ENCODE results near the gene SEC31A. TPM values are rescaled to one million over a fixed set of nuclear protein-coding genes. Genes with fewer than 3 reads are reported as not detected.

SEC31A gene
- total and polyA plus RNA-seq, 2 of the 4 experiments (the other 2 are of a cell fraction) = 278 to 366 TPM

DNA sequence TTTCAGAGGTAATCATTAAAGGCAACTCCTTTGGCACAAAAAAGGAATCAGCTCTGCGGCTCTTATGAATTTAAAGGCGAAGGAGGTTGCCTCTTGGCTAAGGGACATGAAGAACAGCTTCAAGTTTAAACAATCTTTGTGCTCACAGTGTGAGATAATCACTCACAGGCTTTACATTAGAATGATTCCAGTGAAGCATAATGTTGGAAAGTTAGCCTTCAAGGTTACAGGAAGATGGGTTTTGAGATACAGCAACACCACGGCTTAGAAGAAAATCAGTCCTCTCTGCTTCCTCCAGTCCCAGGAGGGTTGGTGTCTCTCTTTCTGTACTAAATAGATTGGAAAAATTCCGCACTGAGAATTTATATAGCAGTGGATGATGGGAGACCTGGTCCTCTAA lies 80.8 kb downstream of the SEC31A start:
- in situ Hi-C loops (cut with MboI; ENCODE audit: low sequenced_read_pairs) (no loop called here), dilution Hi-C loops (cut with HindIII; ENCODE audit: low sequenced_read_pairs, unreplicated experiment) (no loop called here), intact Hi-C loops (cut with micrococcal nuclease) (no loop called here)
- Histone ChIP-seq H3K4ac (ENCODE audit: low read depth, low read length) (no peak overlapping the region), H2BK20ac (ENCODE audit: low read depth, low read length) (no peak overlapping the region), H3K9me1 (ENCODE audit: insufficient read depth, low read length) (peaks cover 9% of the 10 kb centered on the region; the same call in 1 of the 2 replicates), H3K14ac (replicated peaks; ENCODE audit: low read depth, low read length) (no peak overlapping the region), H2AFZ (replicated peaks; ENCODE audit: low read length, poor library complexity) (no peak overlapping the region), H4K20me1 (ENCODE audit: insufficient read depth, low read length) (peaks cover 6% of the 10 kb centered on the region; the same call in 1 of the 2 replicates), H3K36me3 (ENCODE audit: control insufficient read depth, insufficient read depth, low read length) (no peaks in the 10 kb centered on the region; the same call in 1 of the 2 replicates), H2BK5ac (ENCODE audit: low read depth, low read length, poor library complexity, severe bottlenecking) (no peak overlapping the region), H3K23ac (ENCODE audit: low read depth, low read length) (no peak overlapping the region), H3K9ac (ENCODE audit: low read depth, low read length) (no peak overlapping the region), H4K91ac (ENCODE audit: insufficient read depth, low read depth, low read length) (no peak overlapping the region), H3K9me3 (ENCODE audit: control insufficient read depth, insufficient read depth, low read length) (no peaks in the 10 kb centered on the region), H4K8ac (ENCODE audit: low read depth in 2 of 2, low read length in 2 of 2) (no peak overlapping the region), H3K4me3 (ENCODE audit: insufficient read depth, low read depth, low read length) (no peak overlapping the region), H3K4me1 (ENCODE audit: control insufficient read depth, insufficient read depth, low read length) (peaks cover 2% of the 10 kb centered on the region; the same call in 1 of the 2 replicates), H3K27me3 (ENCODE audit: control insufficient read depth, insufficient read depth, low read length) (no peaks in the 10 kb centered on the region), H4K5ac (ENCODE audit: low read depth, low read length) (no peak overlapping the region), H3K79me1 (ENCODE audit: low read depth in 1 of 2, low read length in 2 of 2) (no peaks in the 10 kb centered on the region; a peak in 2 of 4 replicates), H2AK9ac (replicated peaks; ENCODE audit: low read depth, low read length, poor library complexity) (no peak overlapping the region), H3K18ac (ENCODE audit: low read depth, low read length) (no peak overlapping the region), H3K27ac (ENCODE audit: insufficient read depth, low read length) (no peak overlapping the region), H2BK15ac (ENCODE audit: low read depth, low read length) (no peak overlapping the region), H2BK120ac (ENCODE audit: low read depth, low read length) (no peak overlapping the region), H3K4me2 (ENCODE audit: low read depth, low read length) (no peak overlapping the region), H2AK5ac (ENCODE audit: low read depth, low read length) (no peak overlapping the region), H3K56ac (ENCODE audit: extremely low read depth, insufficient read depth, low read length) (no peak overlapping the region)
- ChIA-PET CTCF (no interaction called here), POLR2A (ENCODE audit: unreplicated experiment) (no interaction called here)
- BruUV-seq (replicated peaks) = no TSS peak
- no peak for DNase-seq
- TF ChIP-seq, protein P1, sequence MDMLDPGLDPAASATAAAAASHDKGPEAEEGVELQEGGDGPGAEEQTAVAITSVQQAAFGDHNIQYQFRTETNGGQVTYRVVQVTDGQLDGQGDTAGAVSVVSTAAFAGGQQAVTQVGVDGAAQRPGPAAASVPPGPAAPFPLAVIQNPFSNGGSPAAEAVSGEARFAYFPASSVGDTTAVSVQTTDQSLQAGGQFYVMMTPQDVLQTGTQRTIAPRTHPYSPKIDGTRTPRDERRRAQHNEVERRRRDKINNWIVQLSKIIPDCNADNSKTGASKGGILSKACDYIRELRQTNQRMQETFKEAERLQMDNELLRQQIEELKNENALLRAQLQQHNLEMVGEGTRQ (IDR thresholded peaks at IDR 0.05; ENCODE audit: low read depth, low read length) = no peak
- TF ChIP-seq FOS (IDR thresholded peaks at IDR 0.05; ENCODE audit: low read depth, low read length) = no peak
- TF ChIP-seq CHD1 (IDR thresholded peaks at IDR 0.05; ENCODE audit: low read depth, low read length) = no peak
- TF ChIP-seq RAD21 (IDR thresholded peaks at IDR 0.05; ENCODE audit: low read length) = no peak
- TF ChIP-seq NFE2L2 (IDR thresholded peaks at IDR 0.05; ENCODE audit: low read depth, low read length) = no peak
- no peak for TF ChIP-seq RFX5 (IDR thresholded peaks at IDR 0.05; ENCODE audit: low read depth, low read length)
- TF ChIP-seq MXI1 (IDR thresholded peaks at IDR 0.05; ENCODE audit: borderline replicate concordance, low read depth, low read length) = no peak
- TF ChIP-seq RCOR1 (IDR thresholded peaks at IDR 0.05; ENCODE audit: insufficient replicate concordance, low read length) = no peak
- no peak for TF ChIP-seq SMC3 (IDR thresholded peaks at IDR 0.05; ENCODE audit: low read depth, low read length)
- TF ChIP-seq BHLHE40 (IDR thresholded peaks at IDR 0.05; ENCODE audit: low read depth, low read length) = no peak
- TF ChIP-seq CEBPB (IDR thresholded peaks at IDR 0.05; ENCODE audit: low read depth, low read length) = no peak
- no peak for ATAC-seq (ENCODE audit: low read depth)
- no CpG with 5 or more reads among the region's 4 CpGs for WGBS, 2 experiments (ENCODE audit: extremely low coverage in 2 of 2, insufficient read length in 1 of 2)

Data from IMR-90 (cell line).